HFFc6 (cell line): ENCODE data around the gene TBX21. TPM values are rescaled to one million over a fixed set of nuclear protein-coding genes. Genes with fewer than 3 reads are reported as not detected.

Source experiments
- DNase-seq: peaks from one replicate; pipeline ENCODE4 v3.0.0-alpha.2; 2018
- H3K27ac Mint-ChIP-seq: 2 replicates; pipeline ENCODE4 v1.8.0; 2020; ENCODE audit warnings: mild to moderate bottlenecking, mixed read lengths
- H3K27me3 Mint-ChIP-seq: 2 replicates; pipeline ENCODE4 v1.8.0; 2021; ENCODE audit warnings: mild to moderate bottlenecking, moderate library complexity, mixed read lengths; ENCODE audit not compliant: insufficient read depth
- H3K36me3 Mint-ChIP-seq: 2 replicates; pipeline ENCODE4 v1.8.0; 2021; ENCODE audit warnings: low read depth, mixed read lengths
- H3K4me1 Mint-ChIP-seq: 2 replicates; pipeline ENCODE4 v1.8.0; 2020; ENCODE audit warnings: low read depth, mixed read lengths
- H3K4me3 Mint-ChIP-seq: 2 replicates; pipeline ENCODE4 v1.8.0; 2020; ENCODE audit warnings: mild to moderate bottlenecking, moderate library complexity, mixed read lengths
- H3K9me3 Mint-ChIP-seq: 2 replicates; pipeline ENCODE4 v1.8.0; 2020; ENCODE audit warnings: mild to moderate bottlenecking, mixed read lengths
- total RNA-seq, 6 experiments: library from RNA; stranded (reverse); fragmentation: NEBNext Ultra II Directional; extraction: Animal tissue kit (Norgen Biotek cat#: 25700); gene quantifications; 2 replicates in 1 of 6; 3 replicates in 5 of 6; pipeline ENCODE4 v1.2.3, GENCODE V29; 2021
- TF ChIP-seq, protein P1 (sequence below): fragments of 200-600 bp; sonication (generic); IDR thresholded peaks from 2 replicates; pipeline ENCODE4 v1.5.0; 2021; ENCODE audit warnings: antibody characterized with exemption, mild to moderate bottlenecking

Gene TBX21
- total RNA-seq, 6 experiments from 2014 or later = not detected

DNA sequence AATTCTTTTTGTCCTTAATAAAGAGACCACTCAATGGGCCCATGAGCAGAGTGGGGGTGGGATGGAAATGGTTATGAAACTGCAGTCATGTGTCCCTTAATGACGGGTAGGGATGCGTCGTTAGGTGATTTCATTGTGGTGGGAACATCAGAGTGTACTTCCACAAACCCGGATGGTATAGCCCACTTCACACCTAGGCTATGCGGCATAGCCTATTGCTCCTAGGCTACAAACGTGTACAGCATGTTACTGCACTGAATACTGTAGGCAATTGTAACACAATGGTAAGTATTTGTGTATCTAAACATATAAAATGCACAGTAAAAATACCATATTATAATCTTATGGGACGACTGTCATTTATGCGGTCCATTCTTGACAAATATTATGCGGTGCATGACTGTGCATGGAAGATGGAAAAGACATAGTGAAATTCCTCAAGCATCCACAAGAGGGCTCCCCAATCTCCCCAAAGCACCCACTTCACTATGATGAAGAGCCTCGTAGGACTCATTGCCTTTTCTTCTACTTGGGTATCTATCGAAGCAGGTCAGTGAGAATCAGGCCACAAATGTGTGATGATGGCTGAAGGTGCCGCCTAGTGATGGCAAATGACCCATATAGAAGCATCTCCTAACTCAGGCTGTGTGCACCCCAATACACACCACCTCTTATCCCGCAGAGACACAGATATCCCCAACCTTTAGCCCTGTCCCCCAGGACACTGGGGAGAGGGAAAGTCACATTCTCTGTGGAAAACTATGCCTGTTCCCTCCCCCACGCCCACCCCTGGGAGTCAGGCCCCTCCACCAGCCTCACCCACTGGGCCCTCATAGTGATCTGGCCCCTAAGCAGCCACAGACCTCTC, 43.5 kb downstream of the TBX21 start:
- Mint-ChIP-seq H3K4me3 (no peak overlapping the region), H3K4me1 (no peaks in the 10 kb centered on the region), H3K27me3 (peaks cover 69% of the 10 kb centered on the region), H3K27ac (no peak overlapping the region), H3K36me3 (peaks cover 9% of the 10 kb centered on the region; the same call in 1 of the 2 replicates), H3K9me3 (peaks cover 12% of the 10 kb centered on the region)
- TF ChIP-seq, protein P1, sequence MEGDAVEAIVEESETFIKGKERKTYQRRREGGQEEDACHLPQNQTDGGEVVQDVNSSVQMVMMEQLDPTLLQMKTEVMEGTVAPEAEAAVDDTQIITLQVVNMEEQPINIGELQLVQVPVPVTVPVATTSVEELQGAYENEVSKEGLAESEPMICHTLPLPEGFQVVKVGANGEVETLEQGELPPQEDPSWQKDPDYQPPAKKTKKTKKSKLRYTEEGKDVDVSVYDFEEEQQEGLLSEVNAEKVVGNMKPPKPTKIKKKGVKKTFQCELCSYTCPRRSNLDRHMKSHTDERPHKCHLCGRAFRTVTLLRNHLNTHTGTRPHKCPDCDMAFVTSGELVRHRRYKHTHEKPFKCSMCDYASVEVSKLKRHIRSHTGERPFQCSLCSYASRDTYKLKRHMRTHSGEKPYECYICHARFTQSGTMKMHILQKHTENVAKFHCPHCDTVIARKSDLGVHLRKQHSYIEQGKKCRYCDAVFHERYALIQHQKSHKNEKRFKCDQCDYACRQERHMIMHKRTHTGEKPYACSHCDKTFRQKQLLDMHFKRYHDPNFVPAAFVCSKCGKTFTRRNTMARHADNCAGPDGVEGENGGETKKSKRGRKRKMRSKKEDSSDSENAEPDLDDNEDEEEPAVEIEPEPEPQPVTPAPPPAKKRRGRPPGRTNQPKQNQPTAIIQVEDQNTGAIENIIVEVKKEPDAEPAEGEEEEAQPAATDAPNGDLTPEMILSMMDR = peak; percentile 86
- DNase-seq = peak; percentile 36

DNA sequence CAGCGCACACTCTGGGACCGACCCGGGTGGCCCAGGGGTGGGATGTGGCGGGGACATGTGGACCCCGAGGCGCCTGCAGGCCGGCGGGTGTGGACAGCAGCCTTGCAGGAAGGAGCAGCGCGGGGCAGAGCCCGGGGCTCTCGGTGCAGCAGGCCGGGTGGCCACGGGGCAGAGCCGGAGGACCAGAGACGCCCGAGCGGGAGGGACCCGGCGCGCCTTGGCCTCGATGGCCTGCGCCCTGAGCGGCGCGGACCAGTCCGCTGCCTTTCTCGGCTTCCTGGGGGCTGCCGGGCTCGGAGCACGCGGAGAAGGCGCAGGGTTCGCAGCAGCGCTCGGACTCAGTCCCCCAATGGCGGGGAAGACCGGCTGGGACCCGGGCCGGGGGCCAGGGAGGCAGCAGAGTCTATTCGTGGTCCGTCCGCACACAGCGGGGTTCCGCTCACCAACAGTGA, 45.2 kb downstream of the TBX21 start:
- Mint-ChIP-seq H3K4me3 (no peak overlapping the region), H3K27ac (no peak overlapping the region), H3K9me3 (peaks cover 3% of the 10 kb centered on the region; the same call in 1 of the 2 replicates), H3K36me3 (peaks cover 5% of the 10 kb centered on the region; the same call in 1 of the 2 replicates), H3K4me1 (no peaks in the 10 kb centered on the region), H3K27me3 (peaks cover 75% of the 10 kb centered on the region)
- no peak for DNase-seq
- TF ChIP-seq, protein P1 = no peak

DNA sequence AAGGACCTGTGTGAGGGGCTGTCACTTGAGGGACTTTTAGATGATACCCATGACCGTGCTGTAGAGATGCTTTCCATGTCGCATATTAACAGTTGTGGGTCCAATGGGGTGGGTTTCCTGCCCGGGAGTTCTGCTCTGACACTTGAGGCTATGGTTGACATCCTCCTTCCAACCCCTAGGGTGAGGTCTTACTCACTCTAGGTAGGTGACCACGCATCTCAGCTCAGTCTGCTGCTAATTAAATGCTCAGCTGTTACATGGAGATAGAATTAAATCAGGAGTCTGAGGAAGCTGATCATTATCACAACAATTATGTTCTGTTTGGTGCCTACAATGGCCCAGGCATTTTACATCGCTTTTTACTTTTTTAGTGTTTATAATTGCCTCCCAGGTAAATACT, 48.4 kb downstream of the TBX21 start:
- Mint-ChIP-seq H3K4me3 (no peak overlapping the region), H3K27me3 (peaks cover 67% of the 10 kb centered on the region), H3K27ac (no peak overlapping the region), H3K9me3 (no peaks in the 10 kb centered on the region), H3K36me3 (no peaks in the 10 kb centered on the region), H3K4me1 (no peaks in the 10 kb centered on the region)
- TF ChIP-seq, protein P1 = no peak
- DNase-seq = no peak

DNA sequence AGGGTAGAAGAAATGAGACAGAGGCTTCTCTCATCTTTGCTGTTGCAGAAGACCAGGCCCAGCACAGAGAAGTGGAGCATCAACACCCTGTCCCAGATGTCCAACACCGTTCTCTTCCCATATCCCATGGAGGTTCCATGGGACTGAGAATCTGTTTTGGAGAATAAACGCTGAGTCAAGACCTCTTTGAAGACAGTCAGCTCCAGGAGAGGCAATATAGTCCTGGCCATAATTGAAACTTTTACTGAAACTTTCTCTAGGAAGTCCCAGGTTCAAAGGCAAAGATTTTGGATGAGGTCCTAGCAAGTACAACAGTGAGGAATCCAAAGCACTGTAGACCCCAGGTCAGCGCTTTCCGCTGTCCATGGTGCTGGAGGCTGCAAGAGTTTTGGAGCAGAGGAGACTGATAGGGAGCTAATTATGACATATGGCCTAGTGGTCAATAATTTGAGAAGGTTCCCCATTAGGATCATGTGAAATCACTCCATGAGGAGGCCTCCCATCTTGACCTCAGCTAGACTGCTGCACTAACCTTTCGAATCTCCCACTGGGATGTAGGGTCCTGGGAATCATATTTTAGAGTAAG, 52.6 kb downstream of the TBX21 start:
- H3K4me1 Mint-ChIP-seq = peaks cover 2% of the 10 kb centered on the region; the same call in 1 of the 2 replicates
- no peak overlapping the region for H3K27ac Mint-ChIP-seq
- H3K27me3 Mint-ChIP-seq = peaks cover 49% of the 10 kb centered on the region
- TF ChIP-seq, protein P1 = no peak
- DNase-seq = no peak
- H3K36me3 Mint-ChIP-seq = no peaks in the 10 kb centered on the region
- no peak overlapping the region for H3K4me3 Mint-ChIP-seq
- H3K9me3 Mint-ChIP-seq = no peaks in the 10 kb centered on the region

DNA sequence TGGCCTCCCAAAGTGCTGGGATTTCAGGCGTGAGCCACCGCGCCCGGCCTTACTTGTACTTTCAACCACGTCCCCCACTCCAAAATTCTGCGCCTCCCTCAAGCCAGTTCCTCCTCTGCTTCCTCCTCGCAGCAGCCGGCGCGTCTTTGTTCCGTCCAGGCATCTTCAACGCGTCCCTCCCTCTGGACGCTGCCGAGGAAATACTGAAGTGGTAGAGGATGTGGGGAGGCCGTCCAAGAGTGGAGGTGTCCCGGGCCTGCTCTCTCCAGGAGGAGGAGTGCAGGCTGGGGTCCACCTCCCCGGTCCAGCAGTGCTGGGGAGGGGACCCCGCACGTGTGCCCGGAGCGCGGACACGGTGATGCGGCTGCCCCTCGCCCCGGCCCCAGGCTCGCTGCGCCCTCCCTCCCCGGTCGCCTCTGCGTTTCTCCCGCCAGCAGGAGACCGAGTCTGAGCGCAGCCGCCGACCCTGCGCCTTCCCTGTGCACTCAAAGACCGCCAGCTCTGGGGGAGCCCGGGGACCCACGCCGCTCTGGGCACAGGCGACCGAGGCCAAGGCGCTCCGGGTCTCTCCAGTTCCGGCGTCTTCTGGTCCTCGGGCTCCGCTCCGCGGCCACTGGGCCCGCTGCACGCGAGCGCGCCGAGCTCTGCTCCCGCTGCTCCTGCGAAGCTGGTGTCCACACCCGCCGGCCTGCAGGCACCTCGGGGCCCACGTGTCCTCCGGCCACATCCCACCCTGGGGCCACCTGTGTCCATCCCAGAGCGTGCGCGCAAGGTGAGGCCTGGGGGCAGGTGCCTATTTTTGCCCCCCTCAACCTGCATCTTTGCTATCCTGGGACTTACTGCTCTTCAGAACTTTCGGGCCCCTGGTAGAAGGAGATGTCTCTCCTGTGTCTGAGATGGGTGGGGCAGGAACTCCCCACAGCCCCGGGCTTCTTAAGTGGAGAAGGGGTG, 56.9 kb downstream of the TBX21 start:
- DNase-seq = peak; percentile 19
- Mint-ChIP-seq H3K4me1 (peaks cover 4% of the 10 kb centered on the region; the same call in 1 of the 2 replicates), H3K27me3 (peaks cover 50% of the 10 kb centered on the region), H3K9me3 (no peaks in the 10 kb centered on the region), H3K4me3 (peak overlapping the region; percentile 59), H3K36me3 (no peaks in the 10 kb centered on the region), H3K27ac (no peak overlapping the region)
- TF ChIP-seq, protein P1 = peak; percentile 67
